ENCODE results near the gene ADCY4.

Gene ADCY4

DNA sequence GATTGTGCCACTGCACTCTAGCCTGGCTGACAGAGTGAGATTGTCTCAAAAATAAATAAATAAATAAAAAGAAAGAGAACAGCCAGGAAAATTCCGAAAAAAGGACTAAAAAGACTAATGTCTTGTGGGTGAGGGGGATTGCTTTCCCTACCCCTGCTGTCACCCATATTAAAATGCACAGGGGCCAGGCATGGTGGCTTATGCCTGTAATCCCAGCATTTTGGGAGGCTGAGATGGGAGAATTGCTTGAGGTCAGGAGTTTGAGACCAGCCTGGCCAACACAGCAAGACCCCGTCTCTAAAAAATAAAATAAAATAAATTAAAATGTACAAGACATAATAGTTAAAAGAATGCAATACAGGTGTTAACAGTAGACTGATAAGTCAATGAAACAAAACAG, 41.3 kb downstream of the ADCY4 start:
- DNase-seq = no peak

- DNase-seq = no peak
These were observed 42.6 kb downstream of the ADCY4 start for GRCh38 chr14:24292118-24292807.

DNA sequence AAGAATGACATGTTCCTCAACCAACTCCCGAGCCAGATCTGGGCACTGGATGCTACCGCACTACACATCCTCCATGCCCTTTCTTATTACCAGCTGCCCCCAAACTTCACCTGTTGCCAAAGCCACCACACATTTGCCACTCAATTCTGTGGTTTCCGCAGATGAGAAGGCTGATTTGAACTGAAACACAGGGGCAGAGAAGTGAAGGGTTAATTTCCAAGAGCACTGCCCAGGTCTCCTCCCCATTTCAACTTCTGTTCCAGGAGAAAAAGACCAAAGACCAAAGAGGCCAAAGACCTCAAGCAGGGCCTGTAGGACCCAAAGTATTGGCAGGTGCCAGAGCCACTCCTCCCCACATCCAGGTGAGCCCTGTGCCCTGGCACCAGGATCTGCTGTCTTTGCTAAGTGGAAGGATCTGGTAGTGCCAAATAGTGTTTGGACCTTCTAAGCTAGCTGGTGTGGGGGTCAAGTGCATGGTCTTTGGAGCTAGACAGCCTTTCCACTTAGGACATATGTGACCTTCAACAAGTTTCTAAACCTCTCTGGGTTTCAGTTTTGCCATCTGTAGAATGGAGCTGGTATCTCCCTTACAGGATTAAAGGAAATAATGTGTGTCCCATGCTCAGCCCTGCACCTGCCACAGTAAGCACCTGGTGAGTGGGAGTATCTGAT, 43.3 kb downstream of the ADCY4 start:
- DNase-seq = no peak

DNA sequence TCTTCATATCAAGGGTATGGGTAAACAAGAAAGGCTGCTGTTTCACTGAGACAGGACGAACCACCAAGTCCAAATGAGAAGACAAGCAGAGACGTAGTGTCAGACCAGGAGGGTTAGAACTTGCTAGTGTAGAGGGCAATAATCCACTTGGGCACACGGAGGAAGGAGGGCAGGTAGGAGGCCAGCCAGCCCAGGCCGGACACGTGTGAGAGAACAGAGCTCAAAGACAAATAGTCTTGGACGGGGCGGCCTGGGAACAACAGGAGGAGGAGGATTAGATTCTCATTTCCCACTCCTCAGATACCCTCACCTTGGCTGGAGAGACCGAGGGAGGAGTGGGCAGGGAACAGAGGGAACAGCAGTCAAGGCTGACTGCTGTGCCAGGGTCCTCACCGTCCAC, 44.1 kb downstream of the ADCY4 start:
- no peak for DNase-seq

DNA sequence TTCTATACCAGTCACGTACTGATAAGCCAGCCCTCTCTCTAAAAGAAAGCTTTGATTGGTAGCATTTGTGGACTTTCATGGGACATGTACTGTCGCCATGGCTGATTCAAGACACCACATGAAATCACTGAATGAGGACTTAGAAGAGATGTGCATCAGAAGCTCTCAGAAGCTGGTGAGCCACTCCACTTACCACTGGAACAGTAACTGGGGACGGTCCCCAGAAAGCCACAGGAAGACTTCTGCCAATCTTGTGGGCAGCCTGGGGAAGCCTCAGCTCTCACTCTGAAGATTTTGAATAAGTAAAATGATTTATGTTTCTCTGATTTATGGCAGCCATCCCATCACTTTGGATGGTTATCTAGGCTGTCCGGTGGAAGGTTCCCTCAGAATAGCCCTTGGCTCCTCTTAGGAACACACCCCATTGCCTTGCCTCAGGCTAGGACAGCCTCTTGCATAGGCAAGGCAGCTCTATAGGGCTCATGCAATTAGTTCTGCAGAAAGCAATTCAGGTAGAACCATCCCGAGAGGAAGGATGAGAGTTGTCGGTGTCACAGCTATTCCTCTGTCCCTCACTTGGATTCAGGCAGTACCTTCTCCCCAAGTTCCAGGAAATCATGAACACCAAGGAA, 45.1 kb downstream of the ADCY4 start:
- no peak for DNase-seq

- DNase-seq = no peak
These were observed 47.9 kb downstream of the ADCY4 start for GRCh38 chr14:24286996-24287395.

DNA sequence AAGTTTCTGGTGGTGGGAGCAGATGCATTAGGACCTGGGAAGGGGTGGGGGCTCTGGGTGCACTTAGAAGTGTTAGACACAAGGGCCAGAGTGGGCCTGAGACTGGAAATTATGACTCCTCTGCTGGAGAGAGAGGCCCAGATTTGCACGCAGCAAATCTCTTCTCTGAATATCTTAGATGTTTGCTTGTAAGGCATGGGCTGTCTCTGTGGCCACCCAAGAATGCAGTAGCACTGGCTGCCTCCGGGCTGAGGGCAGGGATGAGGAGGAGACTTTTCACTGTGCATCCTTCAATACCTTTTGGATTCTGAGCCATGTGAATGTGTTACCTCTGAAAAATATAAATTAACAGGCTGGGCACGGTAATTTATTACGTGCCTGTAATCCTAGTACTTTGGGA, 49.5 kb downstream of the ADCY4 start:
- no peak for DNase-seq

DNA sequence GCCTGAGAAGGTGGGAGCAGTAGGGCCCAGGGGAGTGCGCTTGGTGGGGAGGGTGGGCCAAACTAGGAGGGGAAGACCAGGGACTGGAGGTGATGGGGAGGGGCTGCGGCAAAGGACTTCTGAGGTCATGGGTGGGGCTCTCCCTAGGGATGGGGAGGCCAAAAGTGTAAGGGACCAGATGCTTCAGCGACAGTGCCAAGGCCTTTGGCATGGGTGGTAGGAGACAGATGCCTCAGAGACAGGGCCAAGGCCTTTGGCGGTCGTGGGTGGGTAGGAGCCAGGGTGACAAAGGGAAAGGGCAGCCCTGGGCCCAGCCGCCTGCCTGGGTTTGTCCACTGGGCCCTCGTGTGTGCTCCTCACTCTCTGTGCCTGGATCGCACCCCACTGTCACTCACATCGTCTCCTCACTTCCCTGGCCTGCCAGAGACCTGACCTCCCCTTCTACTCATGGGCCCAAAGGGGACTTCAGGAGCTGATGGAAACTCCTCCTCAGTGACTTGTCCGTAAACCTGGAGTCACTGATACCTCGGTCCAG, 50.3 kb downstream of the ADCY4 start:
- no peak for DNase-seq

DNA sequence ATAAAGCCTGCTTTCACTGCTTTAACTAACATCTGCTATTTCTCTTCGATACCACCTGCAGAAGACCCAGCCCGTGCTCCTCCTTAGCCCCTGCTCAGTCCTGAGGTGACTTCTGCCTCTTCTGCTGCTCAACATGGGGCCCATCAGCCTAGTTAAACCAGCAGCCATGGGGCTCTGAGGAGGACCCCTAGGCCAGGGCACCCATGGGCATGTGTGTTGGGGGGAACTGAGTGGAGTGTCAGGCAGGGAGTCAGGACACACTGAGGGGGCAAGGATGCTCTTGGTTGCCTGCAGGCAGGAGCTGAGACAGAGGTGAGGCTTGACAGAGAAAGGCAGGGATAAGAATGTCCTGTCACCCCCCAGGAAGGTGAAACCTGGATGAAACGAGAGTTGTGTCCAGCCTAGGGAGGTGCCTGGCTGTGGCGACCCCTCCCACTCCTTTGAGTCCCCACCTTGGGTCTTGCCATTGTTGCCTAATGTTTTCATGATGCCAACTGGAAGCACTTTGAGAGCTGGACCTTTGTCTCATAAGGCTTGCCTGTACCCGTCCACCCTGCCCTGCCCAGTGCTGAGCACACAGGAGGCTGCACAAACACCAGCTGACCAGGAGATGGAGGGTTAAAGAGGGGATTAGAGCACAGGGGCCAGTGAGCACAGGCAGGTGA, 50.9 kb downstream of the ADCY4 start:
- no peak for DNase-seq

DNA sequence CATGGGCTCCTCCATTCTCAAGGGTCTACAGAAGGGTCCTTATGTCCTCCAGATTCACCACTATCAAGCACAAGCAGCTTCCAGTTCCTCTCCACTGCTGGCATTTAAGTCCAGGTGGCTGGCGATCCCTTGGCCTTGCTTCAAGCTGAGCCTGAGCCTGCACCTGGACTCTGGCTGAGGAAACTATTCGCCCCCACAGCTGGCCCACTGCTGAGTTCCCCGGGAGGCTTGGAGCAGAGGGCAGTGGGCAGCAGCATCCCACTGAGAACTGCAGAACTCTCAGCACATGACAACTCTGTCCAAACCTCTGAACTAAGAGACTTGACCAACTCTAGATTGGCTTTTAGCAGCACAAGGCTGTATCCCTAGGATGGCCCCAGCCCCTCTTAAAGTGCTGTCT, 52.1 kb downstream of the ADCY4 start:
- no peak for DNase-seq

DNA sequence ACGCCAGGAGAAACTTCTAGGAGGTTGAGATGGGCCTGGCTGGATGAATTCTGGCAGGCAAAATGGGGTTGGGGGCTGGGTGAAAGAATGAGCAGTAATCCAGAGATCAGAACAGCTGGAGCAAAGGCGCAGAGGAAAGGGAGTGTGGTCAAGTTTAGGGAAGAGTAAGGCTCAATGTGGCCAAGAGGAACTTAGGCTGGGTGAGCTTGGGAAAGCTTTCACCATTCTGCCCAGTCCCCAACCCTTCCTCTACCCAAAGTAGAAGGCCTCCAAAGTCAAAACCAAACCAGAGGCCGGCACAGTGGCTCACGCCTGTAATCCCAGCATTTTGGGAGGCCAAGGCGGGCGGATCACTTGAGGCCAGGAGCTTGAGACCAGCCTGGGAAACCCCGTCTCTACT, 53.2 kb downstream of the ADCY4 start:
- no peak for DNase-seq

DNA sequence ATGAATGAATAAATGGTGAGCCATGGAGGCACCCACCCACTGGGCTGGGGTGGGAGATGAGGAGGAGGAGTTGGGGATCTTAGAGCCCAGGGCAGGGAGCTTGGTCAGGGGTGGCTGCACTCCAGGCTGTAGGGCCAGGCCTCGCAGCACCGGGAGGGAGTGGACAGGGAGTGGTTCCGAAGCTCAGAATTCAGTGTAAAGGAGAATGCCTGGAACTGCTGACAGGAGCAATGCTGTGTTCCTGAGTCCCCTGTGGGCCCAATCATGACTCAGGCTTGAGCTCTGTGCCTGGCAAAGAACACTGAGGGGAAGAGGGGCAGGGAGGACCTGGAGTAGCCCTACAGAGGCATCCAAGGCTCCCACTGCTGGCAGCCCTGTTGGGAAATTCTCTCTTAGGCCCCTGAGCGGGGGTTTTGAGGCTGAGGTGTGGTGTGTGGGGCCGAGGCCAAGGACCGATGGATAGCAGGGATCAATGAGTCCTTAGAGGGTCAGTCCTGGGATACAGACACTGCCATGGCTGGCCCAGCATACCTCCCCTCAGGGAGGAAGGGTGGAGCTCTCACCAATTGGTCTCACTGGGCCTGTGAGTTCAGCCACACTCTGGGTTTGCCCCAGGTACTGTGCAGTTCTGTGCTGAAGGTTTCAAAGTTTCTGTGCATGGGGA, 53.9 kb downstream of the ADCY4 start:
- no peak for DNase-seq

GRCh38 chr14:24279301-24280186, 55.3 kb downstream of the ADCY4 start:
- DNase-seq = no peak

- DNase-seq = no peak
These were observed 56.4 kb downstream of the ADCY4 start for GRCh38 chr14:24278424-24278823.

GRCh38 chr14:24277606-24278321, 57.1 kb downstream of the ADCY4 start:
- DNase-seq = no peak

DNA sequence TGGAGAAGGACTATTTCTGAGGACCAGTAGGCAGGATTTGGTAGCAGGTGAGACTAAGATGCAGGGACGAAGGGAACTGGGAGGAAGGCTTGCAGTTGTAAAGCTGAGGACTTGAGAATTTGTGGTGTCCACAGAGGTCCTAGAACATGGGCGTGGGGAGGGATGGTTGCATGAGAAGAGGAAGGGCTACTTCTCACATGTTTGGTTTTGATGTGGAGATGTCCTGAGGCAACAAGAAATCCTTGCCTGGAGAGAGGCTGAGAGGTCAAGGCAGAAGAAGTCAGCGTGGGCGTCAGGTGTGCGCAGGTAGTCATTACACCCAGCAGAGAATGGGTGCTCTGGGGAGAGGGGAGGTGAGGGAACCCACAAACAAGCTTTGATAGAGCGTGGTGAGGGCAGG, 57.8 kb downstream of the ADCY4 start:
- no peak for DNase-seq

DNA sequence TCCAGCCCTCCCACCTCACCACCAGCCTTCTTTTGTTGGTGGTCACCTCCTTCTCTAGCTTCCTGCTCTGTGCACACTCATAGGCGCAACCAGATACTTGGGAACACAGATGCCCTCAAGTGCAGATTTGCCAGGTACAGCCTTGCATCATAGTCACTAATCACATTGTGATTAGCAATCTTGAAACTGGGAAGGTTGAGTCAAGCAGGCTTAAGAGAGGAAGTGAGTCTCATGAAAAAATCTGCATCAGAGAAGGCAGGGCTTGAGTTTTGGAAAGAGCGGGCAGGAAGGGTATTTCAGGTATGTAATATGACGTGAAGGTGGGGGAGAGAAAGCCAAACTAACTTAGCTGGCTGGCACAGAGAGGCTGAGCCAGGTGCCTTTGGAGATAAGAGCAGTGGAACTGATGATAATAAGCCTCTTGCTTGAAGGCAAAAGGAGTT, 60.7 kb downstream of the ADCY4 start:
- DNase-seq = no peak

DNA sequence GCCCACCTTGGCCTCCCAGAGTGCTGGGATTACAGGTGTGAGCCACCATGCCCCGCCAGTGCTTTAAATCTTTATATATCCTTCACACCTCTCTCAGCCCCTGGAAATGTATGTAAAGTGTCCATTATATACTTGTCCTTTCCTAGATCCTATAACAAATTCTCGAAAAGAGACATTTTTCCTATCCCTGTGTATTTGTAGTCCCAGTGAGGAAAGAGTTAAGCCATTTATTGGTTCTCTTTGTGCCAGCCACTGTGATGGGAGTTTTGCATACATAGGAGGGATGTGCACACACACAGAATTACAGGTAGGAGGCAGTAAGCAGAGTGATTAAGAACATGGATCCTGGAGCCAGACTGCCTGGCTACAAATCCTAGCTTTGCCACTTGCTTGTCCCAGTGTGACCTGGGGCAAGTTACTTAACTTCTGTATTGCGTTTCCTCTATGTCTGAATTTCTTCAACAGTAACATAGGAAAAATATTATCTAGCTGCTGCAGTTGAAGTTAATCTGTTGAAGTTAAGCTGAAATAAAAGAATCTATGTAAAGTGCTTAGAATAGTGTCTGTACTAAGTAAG, 61.4 kb downstream of the ADCY4 start:
- DNase-seq = no peak

DNA sequence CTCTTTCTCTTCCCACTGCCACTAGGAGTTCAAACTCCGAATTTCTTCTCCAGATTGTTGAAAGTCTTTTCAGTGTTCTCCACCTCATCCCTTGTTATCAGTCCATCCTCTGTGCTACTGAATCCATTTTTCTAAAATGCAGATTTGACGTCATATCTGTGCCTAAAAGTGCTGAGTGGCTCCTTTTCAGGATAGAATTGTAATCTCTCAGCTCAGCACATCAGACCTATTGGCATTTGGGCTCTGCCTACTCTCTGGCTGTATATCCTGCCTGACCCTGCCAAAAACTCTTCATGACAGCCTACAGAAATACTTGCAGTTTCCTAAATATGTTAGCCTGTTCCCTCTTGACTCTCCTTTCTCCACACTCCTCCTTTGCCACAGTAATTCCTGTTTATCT, 62.4 kb downstream of the ADCY4 start:
- DNase-seq = no peak

DNA sequence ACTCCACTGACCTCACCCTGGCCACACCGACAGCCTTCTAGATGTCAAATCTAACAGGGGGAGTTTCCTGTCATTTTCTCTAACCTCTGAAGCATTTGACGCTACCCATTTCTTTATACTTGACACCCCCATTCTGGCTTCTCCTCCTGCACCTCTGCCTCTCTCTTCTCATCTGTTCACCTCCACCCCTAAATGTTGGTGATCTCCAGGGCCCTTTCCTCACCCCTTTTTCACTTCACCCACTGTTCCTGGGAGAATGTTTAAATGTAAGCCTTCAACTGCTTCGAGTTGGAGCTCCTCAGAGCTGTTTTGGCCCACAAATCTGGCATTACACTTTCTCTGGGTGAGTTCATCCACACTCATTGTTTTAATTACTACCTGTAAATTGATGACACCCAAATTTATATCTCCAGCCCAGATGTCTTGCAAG, 63.0 kb downstream of the ADCY4 start:
- DNase-seq = no peak

All from 8988T (cell line).